ENCODE measurements around the gene TMEM82.

DNA sequence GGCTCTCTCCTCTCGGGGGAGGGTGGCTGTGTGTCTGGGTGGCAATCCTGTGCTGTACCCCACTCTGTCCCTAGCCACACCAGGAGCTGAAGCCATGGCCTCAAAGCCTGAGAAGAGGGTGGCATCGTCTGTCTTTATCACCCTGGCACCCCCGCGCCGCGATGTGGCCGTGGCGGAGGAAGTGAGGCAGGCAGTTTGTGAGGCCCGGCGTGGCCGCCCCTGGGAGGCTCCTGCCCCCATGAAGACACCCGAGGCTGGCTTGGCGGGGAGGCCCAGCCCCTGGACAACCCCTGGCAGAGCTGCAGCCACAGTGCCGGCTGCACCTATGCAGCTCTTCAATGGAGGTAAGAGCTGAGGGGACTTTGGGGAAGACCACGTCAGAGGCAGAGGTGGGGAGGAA lies 22.6 kb downstream of the TMEM82 start:
- TF ChIP-seq, protein P1, sequence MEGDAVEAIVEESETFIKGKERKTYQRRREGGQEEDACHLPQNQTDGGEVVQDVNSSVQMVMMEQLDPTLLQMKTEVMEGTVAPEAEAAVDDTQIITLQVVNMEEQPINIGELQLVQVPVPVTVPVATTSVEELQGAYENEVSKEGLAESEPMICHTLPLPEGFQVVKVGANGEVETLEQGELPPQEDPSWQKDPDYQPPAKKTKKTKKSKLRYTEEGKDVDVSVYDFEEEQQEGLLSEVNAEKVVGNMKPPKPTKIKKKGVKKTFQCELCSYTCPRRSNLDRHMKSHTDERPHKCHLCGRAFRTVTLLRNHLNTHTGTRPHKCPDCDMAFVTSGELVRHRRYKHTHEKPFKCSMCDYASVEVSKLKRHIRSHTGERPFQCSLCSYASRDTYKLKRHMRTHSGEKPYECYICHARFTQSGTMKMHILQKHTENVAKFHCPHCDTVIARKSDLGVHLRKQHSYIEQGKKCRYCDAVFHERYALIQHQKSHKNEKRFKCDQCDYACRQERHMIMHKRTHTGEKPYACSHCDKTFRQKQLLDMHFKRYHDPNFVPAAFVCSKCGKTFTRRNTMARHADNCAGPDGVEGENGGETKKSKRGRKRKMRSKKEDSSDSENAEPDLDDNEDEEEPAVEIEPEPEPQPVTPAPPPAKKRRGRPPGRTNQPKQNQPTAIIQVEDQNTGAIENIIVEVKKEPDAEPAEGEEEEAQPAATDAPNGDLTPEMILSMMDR (IDR thresholded peaks at IDR 0.05), result no peak
- no peak for TF ChIP-seq POLR2A (IDR thresholded peaks at IDR 0.05)
